IMR-90 (cell line): ENCODE data around the gene ROBO2. TPM values are rescaled to one million over a fixed set of nuclear protein-coding genes. Genes with fewer than 3 reads are reported as not detected.

ENCODE experiments used
- ATAC-seq: fragments of 200-7000 bp; cut with Tn5 transposase; 2 replicates; pipeline ENCODE4 v1.9.1; 2020; ENCODE audit warnings: low read depth, mild to moderate bottlenecking, moderate library complexity
- BruUV-seq: library from RNA; stranded (reverse); fragments of 400-500 nt; replicated peaks from 2 replicates; lab custom pipeline; 2021; lab: Mats Ljungman, UMichigan
- CTCF ChIA-PET: fragments of 300-600 bp; formaldehyde crosslinking; extraction: SDS; loops from one replicate; lab custom pipeline; 2021; ENCODE audit warnings: antibody characterized with exemption; lab: Yijun Ruan, JAX
- POLR2A ChIA-PET: fragments of 300-600 bp; sonication (Branson Sonifier 250); formaldehyde crosslinking; loops from one replicate; lab custom pipeline; 2022; ENCODE audit warnings: antibody characterized with exemption; ENCODE audit not compliant: unreplicated experiment; lab: Charles Lee
- DNase-seq: peaks from one replicate; pipeline ENCODE4 v3.0.0; 2013
- H2AFZ ChIP-seq: replicated peaks from 2 replicates; pipeline ENCODE3; 2013; ENCODE audit warnings: low read length, mild to moderate bottlenecking; ENCODE audit not compliant: poor library complexity
- H2AK5ac ChIP-seq: 2 replicates; pipeline ENCODE4 v1.6.1; 2013; ENCODE audit warnings: low read depth, low read length, inconsistent platforms
- H2AK9ac ChIP-seq: replicated peaks from 2 replicates; pipeline ENCODE3; 2013; ENCODE audit warnings: mild to moderate bottlenecking, low read depth, low read length, moderate library complexity; ENCODE audit not compliant: poor library complexity
- H2BK120ac ChIP-seq: 2 replicates; pipeline ENCODE4 v1.6.1; 2013; ENCODE audit warnings: low read depth, low read length, inconsistent platforms
- H2BK15ac ChIP-seq: 3 replicates; pipeline ENCODE4 v1.6.1; 2013; ENCODE audit warnings: low read depth, low read length, inconsistent platforms
- H2BK20ac ChIP-seq: 2 replicates; pipeline ENCODE4 v1.6.1; 2013; ENCODE audit warnings: low read depth, mild to moderate bottlenecking, inconsistent platforms, low read length, moderate library complexity
- H2BK5ac ChIP-seq: 2 replicates; pipeline ENCODE4 v1.6.1; 2013; ENCODE audit warnings: mild to moderate bottlenecking, low read depth, low read length, inconsistent platforms; ENCODE audit not compliant: poor library complexity, severe bottlenecking
- H3K14ac ChIP-seq: replicated peaks from 2 replicates; pipeline ENCODE4 v1.6.1; 2013; ENCODE audit warnings: low read depth, low read length, inconsistent platforms
- H3K18ac ChIP-seq: 2 replicates; pipeline ENCODE4 v1.6.1; 2013; ENCODE audit warnings: low read depth, low read length, control low read depth
- H3K23ac ChIP-seq: 2 replicates; pipeline ENCODE4 v1.6.1; 2013; ENCODE audit warnings: low read depth, low read length, inconsistent platforms
- H3K27ac ChIP-seq: 2 replicates; pipeline ENCODE4 v1.5.1; 2013; ENCODE audit warnings: mild to moderate bottlenecking, control low read depth, low read length; ENCODE audit not compliant: insufficient read depth
- H3K27me3 ChIP-seq: 2 replicates; pipeline ENCODE4 v1.6.1; 2013; ENCODE audit warnings: low read length; ENCODE audit not compliant: control insufficient read depth, insufficient read depth
- H3K36me3 ChIP-seq: 2 replicates; pipeline ENCODE4 v1.6.1; 2013; ENCODE audit warnings: low read length, mixed read lengths; ENCODE audit not compliant: control insufficient read depth, insufficient read depth
- H3K4ac ChIP-seq: 2 replicates; pipeline ENCODE4 v1.6.1; 2013; ENCODE audit warnings: low read depth, low read length, inconsistent platforms
- H3K4me1 ChIP-seq: 2 replicates; pipeline ENCODE4 v1.6.1; 2013; ENCODE audit warnings: low read length, mixed read lengths; ENCODE audit not compliant: control insufficient read depth, insufficient read depth
- H3K4me2 ChIP-seq: 2 replicates; pipeline ENCODE4 v1.6.1; 2013; ENCODE audit warnings: low read depth, mild to moderate bottlenecking, control low read depth, low read length, moderate library complexity
- H3K4me3 ChIP-seq: 2 replicates; pipeline ENCODE4 v1.5.1; 2013; ENCODE audit warnings: low read depth, mild to moderate bottlenecking, control low read depth, low read length, moderate library complexity; ENCODE audit not compliant: insufficient read depth
- H3K56ac ChIP-seq: 2 replicates; pipeline ENCODE4 v1.6.1; 2013; ENCODE audit warnings: low read length, inconsistent platforms; ENCODE audit not compliant: insufficient read depth; ENCODE audit errors: extremely low read depth
- H3K79me1 ChIP-seq, 2 experiments: 2 replicates each; pipeline ENCODE4 v1.6.1; 2013; ENCODE audit warnings: low read length in 2 of 2, inconsistent platforms in 1 of 2, low read depth in 1 of 2
- H3K9ac ChIP-seq: 2 replicates; pipeline ENCODE4 v1.6.1; 2013; ENCODE audit warnings: low read depth, low read length, control low read depth
- H3K9me1 ChIP-seq: 2 replicates; pipeline ENCODE4 v1.6.1; 2013; ENCODE audit warnings: low read length, inconsistent platforms; ENCODE audit not compliant: insufficient read depth
- H3K9me3 ChIP-seq: 2 replicates; pipeline ENCODE4 v1.6.1; 2013; ENCODE audit warnings: low read length; ENCODE audit not compliant: control insufficient read depth, insufficient read depth
- H4K20me1 ChIP-seq: 2 replicates; pipeline ENCODE4 v1.6.1; 2013; ENCODE audit warnings: low read length, inconsistent platforms; ENCODE audit not compliant: insufficient read depth
- H4K5ac ChIP-seq: 2 replicates; pipeline ENCODE4 v1.6.1; 2013; ENCODE audit warnings: mild to moderate bottlenecking, low read depth, low read length, control low read depth
- H4K8ac ChIP-seq, 2 experiments: 2 replicates each; pipeline ENCODE4 v1.6.1; 2013; ENCODE audit warnings: low read depth in 2 of 2, low read length in 2 of 2, control low read depth in 1 of 2, inconsistent platforms in 1 of 2
- H4K91ac ChIP-seq: 2 replicates; pipeline ENCODE4 v1.6.1; 2013; ENCODE audit warnings: low read depth, low read length, inconsistent platforms; ENCODE audit not compliant: insufficient read depth
- RAD21 ChIP-seq: IDR thresholded peaks from 2 replicates; pipeline ENCODE4 v1.6.1; 2012; ENCODE audit warnings: low read length, improper control_type of control experiment
- dilution Hi-C: fragments of 300-500 bp; cut with HindIII; formaldehyde crosslinking; loops from one replicate; pipeline ENCODE4 v1.14.3; 2018; ENCODE audit warnings: low sequenced_read_pairs; ENCODE audit not compliant: unreplicated experiment
- in situ Hi-C: fragments of 300-500 bp; cut with MboI; formaldehyde crosslinking; loops from 3 replicates; pipeline ENCODE4 v1.14.3; 2019; ENCODE audit warnings: low sequenced_read_pairs, inconsistent platforms, mixed read lengths
- intact Hi-C: fragments of 100-400 bp; cut with micrococcal nuclease; formaldehyde crosslinking; loops from 2 replicates; pipeline ENCODE4 v1.10.0; 2022
- polyA plus RNA-seq, 3 experiments: library from polyadenylated mRNA; depleted of rRNA; stranded (reverse); fragments of >200 nt; gene quantifications; 2 replicates each; pipeline ENCODE4 v1.2.3, GENCODE V29; 2012; ENCODE audit warnings: low replicate concordance in 1 of 3
- total RNA-seq: library from RNA; depleted of rRNA; stranded (reverse); fragments of >200 nt; gene quantifications from 2 replicates; pipeline ENCODE4 v1.2.3, GENCODE V29; 2012

The ROBO2 gene
- total and polyA plus RNA-seq, 2 of the 4 experiments (the other 2 are of a cell fraction): 9.3 to 14.5 TPM

- Histone ChIP-seq H3K18ac (no peak overlapping the region), H3K4me2 (no peak overlapping the region), H4K20me1 (no peaks in the 10 kb centered on the region), H2BK15ac (no peak overlapping the region), H4K5ac (no peak overlapping the region), H3K4me1 (no peaks in the 10 kb centered on the region), H3K4me3 (no peak overlapping the region), H2BK20ac (no peak overlapping the region), H3K27ac (no peak overlapping the region), H2AFZ (no peak overlapping the region), H3K4ac (no peak overlapping the region), H2BK120ac (no peak overlapping the region), H2AK5ac (no peak overlapping the region), H3K9me3 (no peaks in the 10 kb centered on the region), H2AK9ac (no peak overlapping the region), H3K9ac (no peak overlapping the region), H3K23ac (no peak overlapping the region), H4K8ac (no peak overlapping the region), H2BK5ac (no peak overlapping the region), H3K9me1 (no peaks in the 10 kb centered on the region), H4K91ac (no peak overlapping the region), H3K14ac (no peak overlapping the region), H3K36me3 (no peaks in the 10 kb centered on the region), H3K27me3 (no peaks in the 10 kb centered on the region), H3K56ac (no peak overlapping the region), H3K79me1 (no peaks in the 10 kb centered on the region)
- CTCF ChIA-PET: no interaction called here
- DNase-seq (no peak), ATAC-seq (no peak)
- dilution Hi-C loops (no loop called here), intact Hi-C loops (no loop called here), in situ Hi-C loops (no loop called here)
- no TSS peak for BruUV-seq
- POLR2A ChIA-PET: no interaction called here
- TF ChIP-seq RAD21: no peak
Measured at GRCh38 chr3:77203851-77204250, 164.0 kb downstream of the ROBO2 start.
